ENCODE measurements around the gene MLH1.

MLH1 gene

DNA sequence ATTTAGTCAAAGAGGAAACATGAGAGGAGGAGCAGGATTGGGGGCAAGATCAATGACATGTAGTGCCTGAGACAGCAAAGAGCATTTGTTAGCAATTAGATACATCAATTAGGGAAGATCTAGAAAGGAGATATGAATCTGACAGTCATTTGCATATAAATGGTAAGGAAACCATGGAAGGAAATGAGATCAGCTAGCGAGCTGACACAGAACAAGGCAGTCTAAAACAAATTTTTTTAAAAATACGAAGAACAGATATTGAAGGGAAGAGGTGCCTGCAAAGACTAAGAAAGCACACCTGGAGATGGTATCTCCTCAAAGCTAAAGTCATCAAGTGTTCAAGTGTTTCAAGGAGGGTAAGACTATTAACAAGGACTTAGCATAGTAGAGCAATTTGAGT, 5.0 kb upstream of the MLH1 start:
- no peak for DNase-seq

DNA sequence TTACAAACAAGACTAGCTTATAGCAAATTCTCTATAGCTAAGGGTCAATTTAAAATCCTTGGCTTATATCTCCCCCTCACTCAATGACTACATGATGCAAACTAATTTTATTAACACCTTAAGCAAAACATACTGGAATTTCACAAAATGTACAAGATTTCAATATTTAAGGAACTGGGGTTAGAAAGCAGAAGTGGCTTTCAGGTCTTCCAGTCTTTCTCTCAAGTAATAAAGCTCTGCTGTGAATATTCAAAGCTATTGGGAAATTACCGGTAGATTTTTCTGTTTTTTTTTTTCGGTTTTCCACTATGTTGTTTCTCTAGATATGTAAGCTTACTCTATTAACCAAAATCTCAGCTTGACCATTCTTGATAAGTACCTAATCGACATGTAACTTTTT, 4.3 kb upstream of the MLH1 start:
- no peak for DNase-seq

DNA sequence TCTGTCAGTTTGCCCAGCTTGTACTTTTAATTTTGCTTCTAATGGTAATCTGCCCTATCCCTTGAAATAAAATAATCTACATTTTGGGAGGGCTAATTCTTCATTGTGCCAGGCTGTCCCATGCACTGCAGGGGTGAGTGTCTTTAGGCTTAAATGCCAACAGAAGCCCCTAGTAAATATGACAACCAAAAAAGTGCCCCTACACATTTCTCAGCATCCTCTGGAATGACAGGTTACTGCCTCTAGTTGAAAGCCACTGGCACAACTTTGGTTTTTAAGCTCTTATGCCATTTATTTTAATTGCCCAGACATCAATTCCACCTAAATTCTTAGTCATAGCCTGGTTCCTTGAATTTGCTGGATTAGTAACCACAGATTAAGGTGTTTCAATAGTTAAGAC, 3.8 kb upstream of the MLH1 start:
- DNase-seq, result no peak

DNA sequence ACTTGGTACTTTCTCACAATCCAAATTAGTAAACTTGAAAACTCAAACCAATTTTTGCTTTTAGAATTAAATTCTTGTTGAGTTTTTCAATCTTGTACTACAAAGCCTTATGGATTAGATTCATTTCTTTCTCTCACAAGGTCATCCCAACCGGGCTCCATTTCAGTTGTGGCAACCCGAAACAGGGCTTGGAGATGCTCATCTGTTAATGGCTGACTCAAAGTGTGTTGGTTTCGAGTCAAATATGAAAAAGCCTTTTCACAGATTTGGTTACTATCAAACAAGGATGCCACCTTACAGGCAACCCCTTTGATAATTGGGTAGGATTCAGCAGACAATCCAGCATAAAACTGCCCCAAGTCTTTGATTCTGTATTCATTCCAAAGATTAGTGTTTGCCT, 2.2 kb upstream of the MLH1 start:
- no peak for DNase-seq

DNA sequence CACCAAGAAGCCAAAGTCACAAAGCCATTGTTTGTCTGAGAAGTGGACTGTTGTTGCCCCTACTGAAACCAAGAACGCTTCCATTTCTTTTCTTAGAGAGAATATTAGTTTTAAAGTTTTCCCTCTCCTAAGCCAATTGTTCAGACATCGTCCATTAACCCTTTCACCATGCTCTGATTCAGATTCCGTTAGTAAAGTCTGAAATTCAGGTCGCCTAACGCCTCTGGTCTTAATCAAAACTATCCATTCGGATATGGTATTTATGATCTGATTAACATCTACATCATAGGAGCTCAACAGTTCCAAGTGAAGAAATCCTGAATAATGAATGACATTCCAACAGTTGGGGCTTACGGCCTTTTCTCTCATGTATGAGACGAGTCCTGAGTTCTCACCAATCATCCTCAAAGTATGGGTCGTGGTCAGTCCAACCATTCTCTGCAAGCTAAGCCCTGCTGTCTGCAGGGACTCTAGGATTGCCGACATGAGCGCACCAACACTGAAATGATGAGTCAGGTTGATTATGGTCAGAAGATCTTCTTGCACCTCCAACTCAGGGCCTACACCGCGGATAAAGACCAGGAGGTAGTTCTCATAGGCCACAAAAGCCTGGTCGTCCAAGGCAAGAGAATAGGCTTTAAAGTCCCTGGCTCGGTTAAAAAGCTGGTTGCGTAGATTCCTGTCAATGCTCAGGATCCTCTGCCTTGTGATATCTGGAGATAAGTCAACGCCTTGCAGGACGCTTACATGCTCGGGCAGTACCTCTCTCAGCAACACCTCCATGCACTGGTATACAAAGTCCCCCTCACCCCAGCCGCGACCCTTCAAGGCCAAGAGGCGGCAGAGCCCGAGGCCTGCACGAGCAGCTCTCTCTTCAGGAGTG, 1.2 kb upstream of the MLH1 start:
- DNase-seq, result no peak

DNA sequence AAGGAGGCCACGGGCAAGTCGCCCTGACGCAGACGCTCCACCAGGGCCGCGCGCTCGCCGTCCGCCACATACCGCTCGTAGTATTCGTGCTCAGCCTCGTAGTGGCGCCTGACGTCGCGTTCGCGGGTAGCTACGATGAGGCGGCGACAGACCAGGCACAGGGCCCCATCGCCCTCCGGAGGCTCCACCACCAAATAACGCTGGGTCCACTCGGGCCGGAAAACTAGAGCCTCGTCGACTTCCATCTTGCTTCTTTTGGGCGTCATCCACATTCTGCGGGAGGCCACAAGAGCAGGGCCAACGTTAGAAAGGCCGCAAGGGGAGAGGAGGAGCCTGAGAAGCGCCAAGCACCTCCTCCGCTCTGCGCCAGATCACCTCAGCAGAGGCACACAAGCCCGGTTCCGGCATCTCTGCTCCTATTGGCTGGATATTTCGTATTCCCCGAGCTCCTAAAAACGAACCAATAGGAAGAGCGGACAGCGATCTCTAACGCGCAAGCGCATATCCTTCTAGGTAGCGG, 452 bp upstream of the MLH1 start, which contains the start of gene EPM2AIP1:
Gene EPM2AIP1 (minus strand): TSS at position 326 of the 520 bp plus-strand sequence. CDS start 54 bp downstream, at position 272.
- DNase-seq, result no peak

DNA sequence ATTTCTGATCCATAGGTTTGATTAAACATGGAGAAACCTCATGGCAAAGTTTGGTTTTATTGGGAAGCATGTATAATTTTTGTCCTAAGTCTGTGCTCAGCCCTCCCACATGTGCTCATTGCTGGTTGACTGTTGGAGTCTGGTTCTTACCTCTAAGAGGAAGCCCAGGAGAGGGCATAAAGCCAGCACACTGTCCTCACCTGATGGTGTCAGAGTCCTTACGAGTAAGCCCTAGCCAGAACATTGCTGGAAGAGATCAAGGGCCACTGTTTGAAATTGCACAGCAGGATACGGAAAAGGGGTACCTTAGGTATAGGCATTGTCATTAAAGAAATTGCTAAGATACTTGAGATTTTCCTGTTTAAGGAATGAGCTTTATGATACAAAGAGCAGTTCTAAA, 21.3 kb downstream of the MLH1 start:
- DNase-seq, result no peak

DNA sequence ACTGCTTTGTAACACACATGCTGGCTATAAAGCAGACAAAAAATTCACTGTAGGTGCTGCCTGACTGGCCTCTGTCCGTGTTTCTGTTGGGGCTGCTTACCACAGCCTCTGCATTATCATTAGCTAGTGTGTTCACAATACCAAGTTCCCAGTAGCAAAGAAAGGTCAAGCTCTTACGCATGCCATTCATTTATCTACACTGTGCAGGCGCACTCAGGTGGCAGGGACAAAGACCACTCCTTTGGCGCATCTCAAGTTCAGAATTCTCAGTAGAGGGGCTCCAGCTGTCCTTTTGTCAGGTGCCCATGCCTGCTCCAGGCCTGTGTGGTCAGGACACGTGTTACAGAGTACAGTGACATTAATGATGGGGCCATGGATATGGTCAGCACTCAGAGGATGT, 22.3 kb downstream of the MLH1 start:
- no peak for DNase-seq

DNA sequence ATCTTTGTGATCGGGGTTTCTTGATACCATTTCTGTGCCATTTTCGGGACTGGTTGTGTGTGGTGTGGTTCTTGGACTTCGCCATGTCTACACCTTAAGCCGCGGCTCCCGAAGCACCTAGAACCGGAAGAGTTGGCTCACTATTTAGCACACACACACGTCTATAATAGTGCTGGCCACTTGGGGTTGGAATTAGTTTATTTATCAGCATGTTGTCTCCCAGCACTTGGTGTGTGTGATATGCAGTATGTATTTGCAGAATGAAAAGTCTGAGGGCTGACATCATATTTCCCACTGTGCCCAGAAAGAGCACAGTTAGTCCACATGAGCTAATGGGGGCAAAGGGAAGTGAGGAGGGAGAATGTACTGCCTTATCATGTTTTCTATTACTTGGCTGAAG, 23.6 kb downstream of the MLH1 start:
- no peak for DNase-seq

DNA sequence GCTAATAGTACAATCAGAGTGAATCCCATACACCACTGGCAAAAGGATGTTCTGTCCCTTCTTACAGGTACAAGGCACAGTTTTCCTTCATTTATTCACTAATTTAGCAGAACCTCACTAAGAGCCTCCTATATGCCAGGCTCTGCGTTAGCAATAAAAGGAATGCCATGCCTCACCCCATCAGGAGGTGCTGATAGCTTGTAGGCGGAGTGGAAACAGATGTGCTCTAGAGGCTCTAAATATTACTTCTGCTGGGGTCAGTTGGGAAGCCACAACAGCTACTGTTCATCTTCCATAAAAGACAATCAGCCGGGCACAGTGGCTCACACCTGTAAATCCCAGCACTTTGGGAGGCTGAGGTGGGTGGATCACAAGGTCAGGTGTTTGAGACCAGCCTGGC, 24.4 kb downstream of the MLH1 start:
- no peak for DNase-seq

DNA sequence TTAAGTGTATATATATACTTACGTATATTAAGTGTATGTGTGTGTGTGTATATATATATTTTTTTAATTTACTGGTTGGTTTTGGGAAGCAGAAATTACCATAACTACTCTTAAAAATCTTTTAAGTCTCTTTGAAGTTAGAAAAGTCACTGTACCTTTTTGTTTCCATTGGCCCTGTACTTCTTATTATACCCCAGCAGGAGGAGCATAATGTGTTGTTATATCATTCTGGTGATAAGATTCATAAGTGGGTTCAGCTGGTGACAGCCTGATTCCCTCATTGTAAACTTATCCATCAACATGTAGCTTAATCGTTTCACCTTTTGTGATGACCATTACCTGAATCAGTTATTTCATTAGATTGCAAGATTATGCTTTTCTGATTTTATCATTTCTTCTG, 30.8 kb downstream of the MLH1 start:
- no peak for DNase-seq

DNA sequence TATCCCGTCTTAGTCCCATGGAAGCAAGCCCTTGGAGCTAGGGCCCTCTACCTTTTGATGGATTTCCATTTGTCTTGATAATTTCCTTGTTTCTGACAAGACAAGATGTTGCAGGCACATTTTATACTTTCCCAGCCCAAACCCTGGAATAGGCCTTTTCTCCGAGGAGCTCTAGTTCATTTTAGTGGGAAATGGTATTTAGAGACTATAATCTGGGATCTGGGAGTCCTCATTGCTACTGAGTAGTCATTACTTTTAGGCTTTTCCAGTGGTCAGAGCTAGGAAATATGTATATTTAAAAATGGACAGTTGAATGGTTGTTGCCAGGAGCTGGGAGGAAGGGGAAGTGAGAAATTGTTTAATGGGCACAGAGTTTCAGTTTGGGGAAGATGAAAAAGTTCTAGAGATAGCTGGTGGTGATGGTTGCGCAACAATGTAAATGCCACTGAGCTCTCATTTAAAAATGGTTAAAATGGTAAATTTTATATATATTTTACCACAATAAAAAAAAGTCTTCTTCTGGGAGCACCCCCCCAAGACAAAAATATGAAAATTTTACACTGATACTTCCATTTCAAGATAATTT, 31.6 kb downstream of the MLH1 start:
- DNase-seq, result no peak

DNA sequence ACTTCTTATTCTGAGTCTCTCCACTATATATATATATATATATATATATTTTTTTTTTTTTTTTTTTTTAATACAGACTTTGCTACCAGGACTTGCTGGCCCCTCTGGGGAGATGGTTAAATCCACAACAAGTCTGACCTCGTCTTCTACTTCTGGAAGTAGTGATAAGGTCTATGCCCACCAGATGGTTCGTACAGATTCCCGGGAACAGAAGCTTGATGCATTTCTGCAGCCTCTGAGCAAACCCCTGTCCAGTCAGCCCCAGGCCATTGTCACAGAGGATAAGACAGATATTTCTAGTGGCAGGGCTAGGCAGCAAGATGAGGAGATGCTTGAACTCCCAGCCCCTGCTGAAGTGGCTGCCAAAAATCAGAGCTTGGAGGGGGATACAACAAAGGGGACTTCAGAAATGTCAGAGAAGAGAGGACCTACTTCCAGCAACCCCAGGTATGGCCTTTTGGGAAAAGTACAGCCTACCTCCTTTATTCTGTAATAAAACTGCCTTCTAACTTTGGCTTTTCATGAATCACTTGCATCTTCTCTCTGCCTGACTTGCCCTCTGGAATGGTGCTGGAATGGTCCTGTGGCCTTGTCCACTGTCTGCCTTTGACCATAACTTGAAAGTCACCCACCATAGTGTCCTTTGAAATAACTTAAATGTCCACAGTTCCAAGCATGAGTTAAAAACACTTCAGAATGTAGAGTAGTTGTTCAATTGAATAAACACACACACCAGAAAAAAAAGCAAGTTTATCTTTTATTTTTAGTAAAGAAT, 32.4 kb downstream of the MLH1 start:
- no peak for DNase-seq

DNA sequence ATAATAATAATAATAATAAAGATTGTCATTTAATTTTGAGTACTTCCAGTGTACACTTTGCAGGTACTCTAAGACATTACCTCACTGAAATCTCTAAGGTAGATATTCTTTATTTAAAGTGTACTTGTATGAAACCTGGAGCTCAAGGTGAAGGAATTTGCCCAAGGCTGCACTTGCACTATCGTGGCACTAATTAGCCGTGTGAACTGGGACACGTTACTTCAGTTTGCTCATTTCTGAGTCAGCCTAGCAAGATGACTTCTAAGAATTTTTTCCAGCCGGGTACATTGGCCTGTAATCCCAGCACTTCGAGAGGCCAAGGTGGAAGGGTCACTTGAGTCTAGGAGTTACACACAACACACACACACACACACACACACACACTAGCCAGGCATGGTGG, 33.5 kb downstream of the MLH1 start:
- no peak for DNase-seq

DNA sequence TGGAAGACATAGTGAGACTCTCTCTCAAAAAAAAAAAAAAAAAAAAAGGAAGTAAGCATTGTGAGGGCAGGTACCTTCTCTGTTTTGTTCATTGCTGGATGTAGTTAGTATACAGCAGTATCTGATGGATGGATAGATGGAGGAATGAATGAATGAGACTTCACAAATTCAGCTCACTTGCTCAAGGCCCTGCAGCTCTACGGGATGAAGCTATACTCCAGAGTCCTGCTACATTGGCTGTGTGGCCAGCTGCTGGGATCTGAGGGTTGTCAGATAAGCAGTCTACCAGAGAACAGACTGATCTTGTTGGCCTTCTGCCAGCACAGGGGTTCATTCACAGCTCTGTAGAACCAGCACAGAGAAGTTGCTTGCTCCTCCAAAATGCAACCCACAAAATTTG, 35.0 kb downstream of the MLH1 start:
- DNase-seq, result no peak

DNA sequence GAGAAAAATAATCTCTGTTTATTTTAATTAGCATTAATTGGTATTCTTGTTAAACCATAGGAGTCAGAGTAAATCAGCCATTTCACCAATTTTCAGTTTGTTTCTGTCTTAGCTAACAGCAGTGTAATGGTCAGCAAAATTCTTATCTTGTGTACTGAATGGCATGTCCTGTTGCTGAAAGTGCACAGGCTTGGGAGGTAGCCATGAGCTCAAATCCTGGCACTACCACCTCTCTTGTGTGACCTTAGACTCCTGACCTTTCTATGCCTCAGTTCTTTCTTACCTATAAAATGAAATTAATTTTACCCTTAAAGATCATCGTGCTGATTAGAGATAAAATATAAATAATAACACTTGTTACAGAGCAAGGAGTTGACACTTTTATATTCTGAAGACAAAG, 35.8 kb downstream of the MLH1 start:
- no peak for DNase-seq

DNA sequence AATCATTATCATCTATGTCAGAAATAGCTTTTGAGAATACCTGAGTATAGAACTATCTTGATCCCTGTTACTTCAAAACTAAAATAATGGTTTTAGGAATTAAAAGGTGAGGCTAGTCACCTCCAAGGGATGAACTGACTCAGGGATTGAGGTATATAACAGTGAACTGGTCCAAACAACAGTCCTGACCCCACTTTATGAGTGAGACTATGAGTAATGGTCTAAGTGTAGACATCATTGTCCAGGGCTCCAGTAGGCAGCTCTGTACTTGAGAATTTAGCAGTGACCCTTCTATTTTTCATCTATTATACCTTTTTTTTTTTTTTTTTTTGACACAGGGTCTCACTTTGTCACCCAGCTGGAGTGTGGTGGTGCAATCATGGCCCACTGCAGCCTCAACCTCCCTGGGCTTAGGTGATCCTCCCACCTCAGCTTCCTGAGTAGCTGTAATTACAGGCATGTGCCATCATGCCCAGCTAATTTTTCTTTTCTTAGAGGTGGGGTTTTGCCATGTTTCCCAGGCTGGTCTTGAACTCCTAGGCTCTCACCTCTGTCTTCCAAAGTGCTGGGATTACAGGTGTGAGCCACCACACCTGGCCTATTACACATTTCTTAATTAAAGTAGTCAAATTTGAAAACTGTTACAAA, 36.3 kb downstream of the MLH1 start:
- no peak for DNase-seq

DNA sequence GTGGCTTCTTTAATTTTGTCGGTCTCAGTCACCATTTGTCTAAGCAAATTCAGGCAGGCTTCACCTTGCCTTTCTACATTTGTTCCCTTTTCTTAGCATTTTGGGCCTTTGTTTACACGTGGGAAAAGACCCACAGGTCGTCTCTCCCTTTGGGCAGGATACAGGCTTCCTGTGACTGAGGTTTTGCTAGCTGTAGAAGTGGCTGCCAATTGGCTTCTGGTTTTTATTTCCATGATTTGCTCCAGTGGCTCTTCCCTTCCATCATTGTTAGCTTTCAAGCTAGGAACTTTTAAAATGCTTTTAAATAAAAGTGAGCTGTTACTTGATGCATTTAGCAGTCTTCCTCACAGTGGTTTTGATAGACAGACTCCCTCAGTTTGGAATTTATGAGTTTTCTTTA, 37.3 kb downstream of the MLH1 start:
- DNase-seq, result no peak

DNA sequence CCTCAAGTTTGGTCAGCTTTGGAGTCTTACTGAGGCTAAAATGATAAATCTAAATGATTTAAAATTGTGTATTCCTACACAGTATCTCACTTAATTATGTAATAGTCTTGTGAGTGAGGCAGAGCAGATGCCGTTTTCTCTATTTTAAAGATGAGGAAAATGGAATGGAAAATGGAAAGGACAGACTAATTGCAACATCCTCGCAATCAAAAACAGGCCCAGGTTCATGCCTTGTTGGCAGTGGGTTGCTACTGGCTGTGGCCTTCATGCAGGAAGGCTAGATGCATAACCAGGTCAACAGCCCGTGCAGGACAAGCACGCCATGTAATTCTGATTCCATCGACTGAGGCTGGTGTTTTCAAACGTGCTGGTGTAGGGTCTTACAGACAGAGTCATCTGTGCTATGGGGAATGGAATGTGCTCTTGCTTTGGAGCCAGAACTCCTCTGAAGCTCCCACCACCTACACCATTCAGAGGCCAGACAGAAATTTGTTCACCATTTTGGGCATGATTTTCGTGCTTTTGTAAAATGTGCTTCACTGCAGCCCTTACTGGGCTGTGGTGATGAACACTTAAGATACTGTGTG, 37.9 kb downstream of the MLH1 start:
- no peak for DNase-seq

DNA sequence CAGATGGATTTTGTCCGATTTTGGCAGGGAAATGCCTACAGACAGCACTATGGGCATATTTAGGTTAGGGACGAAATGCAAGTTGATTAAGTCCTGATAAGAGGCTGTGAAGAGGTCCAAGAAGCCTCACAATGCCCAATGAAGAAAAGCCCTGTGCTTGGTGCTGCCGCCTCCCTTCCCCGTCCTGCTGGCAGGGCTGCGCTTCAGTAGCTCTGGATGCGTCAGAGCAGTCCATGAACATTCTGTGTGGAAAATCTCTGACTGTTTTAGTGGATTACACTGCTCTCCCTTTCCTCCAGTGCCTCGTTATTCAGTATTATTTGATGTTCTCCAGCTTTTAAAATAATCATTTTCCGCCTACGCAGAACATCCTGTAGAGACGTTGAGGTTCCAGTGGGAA, 39.6 kb downstream of the MLH1 start:
- DNase-seq, result no peak

DNA sequence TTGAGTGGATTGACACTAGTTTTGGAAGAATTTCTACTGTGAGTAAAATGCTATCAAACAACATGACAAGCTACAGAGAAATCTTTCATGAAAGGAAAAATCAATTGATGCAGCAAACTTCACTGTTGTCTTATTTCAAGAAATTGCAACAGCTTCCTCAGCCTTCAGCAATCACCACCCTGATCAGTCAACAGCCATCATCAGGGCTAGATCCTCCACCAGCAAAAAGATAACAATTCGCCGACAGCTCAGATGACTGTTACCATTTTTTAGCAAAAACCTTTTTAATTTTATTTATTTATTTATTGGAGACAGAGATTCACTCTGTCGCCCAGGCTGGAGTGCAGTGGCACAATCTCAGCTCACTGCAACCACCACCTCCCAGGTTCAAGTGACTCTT, 44.0 kb downstream of the MLH1 start:
- DNase-seq, result no peak

DNA sequence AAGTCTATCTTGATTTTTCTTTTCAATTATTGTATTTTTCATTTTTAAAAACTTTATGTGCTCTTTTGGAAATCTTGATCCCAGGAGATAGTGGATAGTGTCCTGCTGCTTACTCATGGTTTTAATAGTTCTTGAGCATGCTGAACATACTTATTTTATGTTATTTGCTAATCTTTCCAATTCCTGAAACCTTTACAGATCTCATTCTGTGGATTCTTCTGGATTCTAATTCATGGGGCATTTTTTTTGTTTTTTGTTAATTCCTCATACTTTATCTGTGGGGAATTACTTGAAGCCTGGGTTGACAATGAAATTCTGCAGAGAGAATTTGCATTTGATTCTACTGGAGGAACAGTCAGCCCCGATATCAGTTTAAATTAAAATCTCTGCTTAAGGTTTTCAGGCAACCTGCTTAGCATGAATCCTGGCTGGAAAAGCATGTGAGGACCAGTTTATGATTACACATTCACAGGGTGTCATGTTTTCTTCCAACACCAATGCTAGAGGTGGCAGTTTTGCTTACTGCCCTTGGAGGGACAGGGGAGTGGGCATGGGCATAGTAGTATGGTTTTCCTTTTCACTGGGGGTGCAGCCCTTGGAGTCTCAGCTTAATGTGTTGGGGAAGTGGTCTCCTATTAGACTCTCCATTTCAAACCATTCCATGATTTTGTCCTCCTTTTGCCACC, 46.0 kb downstream of the MLH1 start:
- no peak for DNase-seq
